ENCODE data around the gene FOXO3. TPM values are rescaled to one million over a fixed set of nuclear protein-coding genes. Genes with fewer than 3 reads are reported as not detected.

FOXO3 gene
- total RNA-seq, 1 experiment from 2014 or later, result 22.1 TPM

DNA sequence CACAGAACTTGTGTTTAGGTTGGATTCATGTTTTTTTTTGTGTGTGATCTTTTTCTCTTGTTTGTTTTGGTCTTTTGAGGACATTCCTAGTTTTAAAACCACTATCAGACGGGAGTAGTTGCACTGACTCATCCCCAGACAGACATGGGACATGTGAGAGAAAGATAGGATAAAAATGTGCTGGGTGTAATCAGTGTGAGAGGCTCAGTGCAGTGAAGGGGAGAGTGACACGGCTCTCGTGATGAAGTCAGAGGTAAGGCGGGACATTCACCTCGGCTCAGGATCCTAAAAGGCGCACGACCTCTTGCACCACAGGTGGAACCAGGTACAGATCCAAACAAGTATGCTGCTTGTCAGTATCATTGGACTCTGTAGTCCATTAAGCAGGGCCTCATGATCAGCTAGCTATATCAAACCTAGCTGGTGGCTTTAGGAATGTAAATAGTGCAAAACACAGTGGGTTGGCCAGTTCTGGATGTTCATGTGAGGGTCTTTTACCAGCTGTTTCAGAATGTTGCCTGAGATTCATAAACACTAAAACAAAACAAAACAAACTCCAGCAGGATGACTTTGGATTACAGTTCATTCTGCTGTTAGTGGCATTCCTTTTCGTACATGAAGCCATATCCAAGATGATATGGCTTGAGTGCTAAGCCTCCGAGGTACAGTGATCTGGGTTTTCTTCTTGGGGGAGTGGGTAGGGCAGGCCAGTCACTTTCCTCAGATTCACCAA, 18.0 kb downstream of the FOXO3 start:
- Histone ChIP-seq H2BK120ac (ENCODE audit: low read depth, low read length, poor library complexity, severe bottlenecking) (no peak overlapping the region), H3K27ac (ENCODE audit: insufficient read length, low read depth, low read length) (no peak overlapping the region), H3K27me3 (ENCODE audit: insufficient read depth, low read length) (no peaks in the 10 kb centered on the region), H3K56ac (ENCODE audit: insufficient read length, low read depth, low read length) (no peak overlapping the region), H2BK20ac (ENCODE audit: low read depth, low read length, poor library complexity, severe bottlenecking) (no peak overlapping the region), H4K8ac (replicated peaks; ENCODE audit: insufficient read length, low read depth, low read length) (no peak overlapping the region), H2BK5ac (ENCODE audit: insufficient read length, low read length) (no peak overlapping the region), H3K4me2 (ENCODE audit: insufficient read depth, insufficient read length, low read length) (no peak overlapping the region), H3K23ac (ENCODE audit: insufficient read length, low read depth, low read length) (no peak overlapping the region), H3K79me1 (ENCODE audit: insufficient read depth, low read depth, low read length, poor library complexity, severe bottlenecking) (no peaks in the 10 kb centered on the region), H3K4me1 (ENCODE audit: insufficient read depth, low read length) (peaks cover 12% of the 10 kb centered on the region; the same call in 1 of the 2 replicates), H2AK5ac (ENCODE audit: insufficient read length, low read length) (no peak overlapping the region), H3K9ac (ENCODE audit: extremely low read depth, insufficient read length, low read length) (no peak overlapping the region), H4K5ac (ENCODE audit: insufficient read length, low read depth, low read length) (no peak overlapping the region), H3K18ac (ENCODE audit: insufficient read length, low read depth, low read length) (no peak overlapping the region), H3K79me2 (ENCODE audit: insufficient read depth, low read length) (peaks cover 3% of the 10 kb centered on the region; the same call in 1 of the 2 replicates), H4K20me1 (ENCODE audit: control insufficient read depth, insufficient read depth, insufficient read length) (no peaks in the 10 kb centered on the region), H2AFZ (ENCODE audit: low read length) (no peak overlapping the region), H3K23me2 (ENCODE audit: insufficient read length, low read depth, low read length, poor library complexity, severe bottlenecking) (no peaks in the 10 kb centered on the region), H3K9me3 (ENCODE audit: control insufficient read depth, low read depth, low read length) (no peaks in the 10 kb centered on the region), H4K91ac (ENCODE audit: insufficient read length, low read depth, low read length) (no peak overlapping the region), H2BK15ac (ENCODE audit: low read depth, low read length) (no peak overlapping the region), H2BK12ac (ENCODE audit: insufficient read length, low read depth, low read length) (no peak overlapping the region), H3K4ac (ENCODE audit: low read depth, low read length) (no peak overlapping the region), H3K14ac (ENCODE audit: insufficient read depth, low read length) (no peak overlapping the region), H3T11ph (ENCODE audit: low read length) (no peak overlapping the region)
- Mint-ChIP-seq H3K27ac (0 out of 7 replicates have a peak overlapping the region, but pooled peaks of 1 of the 3 experiments have one; percentile 30), H3K9me3 (no peaks in the 10 kb centered on the region), H3K4me1 (peaks cover 27 to 29% of the 10 kb centered on the region in 2 experiments), H3K27me3 (ENCODE audit: low read depth) (no peaks in the 10 kb centered on the region), H3K36me3 (ENCODE audit: insufficient read depth in 1 of 3, low read depth in 3 of 3) (peaks cover 0 to 5% (median 0%) of the 10 kb centered on the region in 3 experiments; a peak in 3 of 7 replicates), H3K4me3 (no peak overlapping the region)
- no peak for TF ChIP-seq CTCF (conservative IDR thresholded peaks at IDR 0.05)
- DNase-seq, result no peak
- no CpG with 5 or more reads among the region's 9 CpGs for WGBS (ENCODE audit: extremely low coverage, insufficient read length, low lambda C conversion rate)
